ENCODE data around the gene BYSL. TPM values are rescaled to one million over a fixed set of nuclear protein-coding genes. Genes with fewer than 3 reads are reported as not detected.

BYSL gene
- total RNA-seq, 1 experiment from 2014 or later: 89.7 TPM

DNA sequence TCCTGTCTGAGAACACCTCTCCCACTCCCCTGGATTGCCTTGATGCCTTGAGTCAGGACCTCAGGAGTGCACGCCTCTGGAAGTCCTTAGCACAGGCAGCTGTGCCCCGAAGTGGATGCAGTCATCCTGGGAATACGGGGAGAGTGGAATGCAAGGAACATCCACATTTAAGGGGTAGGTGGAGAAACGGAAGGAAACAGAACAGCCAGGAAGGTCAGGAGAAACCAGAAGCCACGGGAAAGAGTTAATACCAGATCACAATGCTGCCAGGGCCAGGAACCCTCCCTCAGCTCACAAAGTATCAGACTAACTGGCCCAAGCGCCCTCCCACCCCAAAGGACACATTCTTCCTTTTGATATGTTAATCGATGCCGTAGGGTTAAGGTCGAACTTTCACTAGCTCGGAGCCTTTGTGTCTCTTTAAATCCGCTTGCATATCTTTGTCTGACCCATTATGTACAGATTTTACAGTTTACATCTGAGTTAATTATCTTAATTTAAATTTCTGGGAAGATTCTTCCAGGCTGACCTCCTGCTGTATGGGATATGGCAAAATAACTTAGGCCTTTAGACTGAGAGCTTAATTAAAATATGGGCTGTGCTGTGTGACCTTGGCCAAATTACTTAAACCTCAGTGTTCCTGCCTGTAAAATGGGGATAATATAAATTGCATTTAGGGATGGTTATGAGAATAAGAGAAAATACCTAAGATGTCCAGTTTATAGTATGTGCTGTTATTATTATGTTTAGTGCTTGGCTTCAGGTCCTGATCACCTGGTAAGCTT lies 44.3 kb downstream of the BYSL start:
- Histone ChIP-seq H3K9me3 (ENCODE audit: low read depth, low read length, poor library complexity, severe bottlenecking) (no peaks in the 10 kb centered on the region), H3K27me3 (replicated peaks; ENCODE audit: insufficient read depth, low read depth, low read length, poor library complexity) (no peaks in the 10 kb centered on the region), H3K27ac (ENCODE audit: low read depth, low read length, poor library complexity, severe bottlenecking) (no peak overlapping the region), H3K4me1 (ENCODE audit: insufficient read depth, low read length, poor library complexity, severe bottlenecking) (no peaks in the 10 kb centered on the region), H3K36me3 (ENCODE audit: insufficient read depth, low read length, poor library complexity, severe bottlenecking) (no peaks in the 10 kb centered on the region), H3K4me3 (ENCODE audit: low read depth, low read length, poor library complexity, severe bottlenecking) (no peak overlapping the region)
- ChIA-PET CTCF (no interaction called here), POLR2A (ENCODE audit: low non-redundant PET) (no interaction called here)
- intact Hi-C loops (cut with micrococcal nuclease; ENCODE audit: unreplicated experiment): no loop called here
- no TSS peak for BruUV-seq (replicated peaks)
- no peak for DNase-seq (ENCODE audit: low spot score)
- TF ChIP-seq CTCF (conservative IDR thresholded peaks at IDR 0.05; ENCODE audit: low read depth, low read length) (no peak), EZH2 (IDR thresholded peaks at IDR 0.05; ENCODE audit: borderline replicate concordance, low read depth, low read length, poor library complexity, severe bottlenecking) (no peak)

DNA sequence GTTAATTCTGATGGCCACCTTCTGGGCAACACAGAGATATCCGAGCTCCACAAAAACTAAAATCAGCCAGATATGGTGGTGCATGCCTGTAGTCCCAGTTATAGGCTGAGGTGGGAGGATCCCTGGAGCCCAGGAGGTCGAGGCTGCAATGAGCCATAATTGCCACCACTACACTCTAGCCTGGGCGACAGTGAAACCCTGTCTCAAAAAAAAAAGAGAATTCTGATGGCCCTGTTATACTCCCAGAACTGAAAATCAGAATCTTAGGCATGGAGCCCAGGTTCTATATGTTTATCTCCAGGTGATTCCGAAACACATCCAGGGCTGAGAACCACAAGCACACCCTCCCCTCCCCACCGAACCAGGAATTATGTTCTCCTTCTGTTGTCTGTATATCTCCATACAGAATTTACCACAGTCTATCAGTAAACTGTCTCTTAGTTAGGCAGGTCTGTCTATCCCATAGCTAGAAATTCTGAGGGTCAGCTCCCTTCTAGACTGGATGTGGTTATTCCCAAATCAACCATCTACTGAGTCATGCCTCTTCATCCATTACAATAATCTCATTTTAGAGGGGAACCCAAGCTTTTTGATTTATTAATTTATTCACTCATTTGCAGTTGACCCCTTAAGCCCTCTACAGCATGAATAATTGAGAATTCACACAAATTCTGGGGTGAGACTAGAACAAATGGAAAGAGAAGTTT lies 45.1 kb downstream of the BYSL start:
- TF ChIP-seq CTCF (conservative IDR thresholded peaks at IDR 0.05; ENCODE audit: low read depth, low read length): no peak
- no peak for TF ChIP-seq EZH2 (IDR thresholded peaks at IDR 0.05; ENCODE audit: borderline replicate concordance, low read depth, low read length, poor library complexity, severe bottlenecking)
- CTCF ChIA-PET: no interaction called here
- intact Hi-C loops (cut with micrococcal nuclease; ENCODE audit: unreplicated experiment): no loop called here
- POLR2A ChIA-PET (ENCODE audit: low non-redundant PET): no interaction called here
- no peaks in the 10 kb centered on the region for H3K4me1 ChIP-seq (ENCODE audit: insufficient read depth, low read length, poor library complexity, severe bottlenecking)
- H3K27me3 ChIP-seq (replicated peaks; ENCODE audit: insufficient read depth, low read depth, low read length, poor library complexity): no peaks in the 10 kb centered on the region
- no peak overlapping the region for H3K27ac ChIP-seq (ENCODE audit: low read depth, low read length, poor library complexity, severe bottlenecking)
- no peaks in the 10 kb centered on the region for H3K36me3 ChIP-seq (ENCODE audit: insufficient read depth, low read length, poor library complexity, severe bottlenecking)
- no TSS peak for BruUV-seq (replicated peaks)
- no peaks in the 10 kb centered on the region for H3K9me3 ChIP-seq (ENCODE audit: low read depth, low read length, poor library complexity, severe bottlenecking)
- no peak for DNase-seq (ENCODE audit: low spot score)
- no peak overlapping the region for H3K4me3 ChIP-seq (ENCODE audit: low read depth, low read length, poor library complexity, severe bottlenecking)

GRCh38 chr6:41966961-41967311 lies 45.6 kb downstream of the BYSL start:
- Histone ChIP-seq H3K9me3 (ENCODE audit: low read depth, low read length, poor library complexity, severe bottlenecking) (no peaks in the 10 kb centered on the region), H3K4me3 (ENCODE audit: low read depth, low read length, poor library complexity, severe bottlenecking) (no peak overlapping the region), H3K27ac (ENCODE audit: low read depth, low read length, poor library complexity, severe bottlenecking) (no peak overlapping the region), H3K27me3 (replicated peaks; ENCODE audit: insufficient read depth, low read depth, low read length, poor library complexity) (no peaks in the 10 kb centered on the region), H3K4me1 (ENCODE audit: insufficient read depth, low read length, poor library complexity, severe bottlenecking) (no peaks in the 10 kb centered on the region), H3K36me3 (ENCODE audit: insufficient read depth, low read length, poor library complexity, severe bottlenecking) (no peaks in the 10 kb centered on the region)
- intact Hi-C loops (cut with micrococcal nuclease; ENCODE audit: unreplicated experiment): no loop called here
- TF ChIP-seq CTCF (conservative IDR thresholded peaks at IDR 0.05; ENCODE audit: low read depth, low read length) (no peak), EZH2 (IDR thresholded peaks at IDR 0.05; ENCODE audit: borderline replicate concordance, low read depth, low read length, poor library complexity, severe bottlenecking) (no peak)
- no TSS peak for BruUV-seq (replicated peaks)
- ChIA-PET POLR2A (ENCODE audit: low non-redundant PET) (no interaction called here), CTCF (no interaction called here)
- DNase-seq (ENCODE audit: low spot score): no peak

All from A673 (cell line).